ENCODE results near the gene CCL18.
"Not testable (repeated sequence)": the region's sequence is repeated elsewhere in the genome, so short reads cannot be mapped to it uniquely, and the experiment has no call there.

The CCL18 gene, protein sequence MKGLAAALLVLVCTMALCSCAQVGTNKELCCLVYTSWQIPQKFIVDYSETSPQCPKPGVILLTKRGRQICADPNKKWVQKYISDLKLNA

DNA sequence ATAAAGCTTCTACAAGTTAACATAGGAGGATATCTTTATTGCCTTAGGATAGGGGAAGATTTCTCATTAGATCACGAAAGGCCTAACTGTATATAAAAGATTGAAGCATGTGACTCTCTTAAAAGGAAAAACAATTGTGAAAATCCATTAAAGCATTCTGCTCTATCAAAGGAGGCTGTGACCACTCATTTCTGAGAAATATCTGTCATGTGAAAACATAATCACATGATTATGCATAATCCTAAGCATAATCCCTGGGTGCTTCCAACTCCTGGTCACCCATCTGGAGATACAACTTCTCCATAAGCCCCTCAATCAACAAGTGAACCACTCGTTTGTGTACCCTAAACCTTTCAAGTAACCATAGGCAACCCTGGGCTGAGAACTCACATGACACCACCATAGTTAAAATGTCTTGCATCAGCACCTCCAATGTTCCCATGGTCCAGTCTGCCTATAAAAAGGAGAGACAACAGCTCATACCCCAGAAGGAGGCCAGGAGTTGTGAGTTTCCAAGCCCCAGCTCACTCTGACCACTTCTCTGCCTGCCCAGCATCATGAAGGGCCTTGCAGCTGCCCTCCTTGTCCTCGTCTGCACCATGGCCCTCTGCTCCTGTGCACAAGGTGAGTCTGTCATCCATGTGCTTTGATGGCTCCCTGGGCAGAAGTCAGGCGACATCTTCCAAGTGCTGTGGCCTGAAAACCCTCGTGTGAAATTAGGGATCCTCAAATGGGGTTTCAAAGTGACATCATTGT, at the start of gene CCL18:
TSS of gene CCL18 (plus strand) at position 487 of the 756 bp plus-strand sequence. CDS start at position 558, 71 bp downstream.
- DNase-seq: no peak

DNA sequence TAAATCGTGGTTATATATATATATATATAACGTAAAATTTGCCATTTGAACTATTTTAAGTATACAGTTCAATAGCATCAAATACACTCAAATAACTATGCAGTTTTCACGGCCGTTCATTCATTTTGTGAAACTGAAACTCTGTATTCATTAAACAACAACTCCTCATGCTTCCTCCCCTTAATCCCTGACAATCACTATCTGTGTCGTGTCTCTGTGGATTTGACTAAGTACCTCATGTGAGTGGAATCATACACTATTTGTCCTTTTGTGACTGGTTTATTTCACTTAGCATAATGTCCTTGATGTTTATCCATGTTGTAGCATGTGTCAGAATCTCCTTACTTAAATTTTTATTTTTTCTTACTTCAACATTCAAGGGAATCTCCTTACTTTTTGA, 49.1 kb upstream of the CCL18 start:
- DNase-seq: no peak

DNA sequence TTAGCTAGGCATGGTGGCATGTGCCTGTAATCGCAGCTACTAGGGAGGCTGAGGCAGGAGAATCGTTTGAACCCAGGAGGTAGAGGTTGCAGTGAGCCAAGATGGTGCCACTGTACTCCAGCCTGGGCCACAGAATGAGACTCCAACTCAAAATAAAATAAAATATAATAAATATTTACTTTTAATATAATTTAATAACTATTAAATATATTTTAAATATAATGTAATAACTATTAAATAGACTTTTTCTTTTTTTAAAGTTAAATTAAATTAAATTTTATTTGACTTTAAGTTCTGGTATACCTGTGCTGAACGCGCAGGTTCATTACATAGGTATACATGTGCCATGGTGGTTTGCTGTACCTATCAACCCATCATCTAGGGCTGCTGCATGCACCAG, 48.2 kb upstream of the CCL18 start:
- DNase-seq: not testable (repeated sequence)

DNA sequence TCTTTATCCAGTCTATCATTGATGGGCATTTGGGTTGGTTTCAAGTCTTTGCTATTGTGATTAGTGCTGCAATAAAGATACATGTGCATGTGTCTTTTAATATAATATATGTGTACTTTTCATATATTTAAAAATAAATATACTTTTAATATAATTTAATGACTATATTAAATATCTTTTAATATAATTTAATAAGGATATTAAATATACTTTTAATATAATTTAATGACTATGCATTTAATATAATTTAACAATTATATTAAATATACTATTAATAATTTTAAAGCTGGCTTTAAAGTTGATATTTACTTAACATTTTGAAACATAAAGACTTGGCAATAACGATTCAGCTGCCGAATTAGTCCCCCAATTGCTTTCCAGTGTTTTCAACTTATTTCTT, 47.5 kb upstream of the CCL18 start:
- no peak for DNase-seq

DNA sequence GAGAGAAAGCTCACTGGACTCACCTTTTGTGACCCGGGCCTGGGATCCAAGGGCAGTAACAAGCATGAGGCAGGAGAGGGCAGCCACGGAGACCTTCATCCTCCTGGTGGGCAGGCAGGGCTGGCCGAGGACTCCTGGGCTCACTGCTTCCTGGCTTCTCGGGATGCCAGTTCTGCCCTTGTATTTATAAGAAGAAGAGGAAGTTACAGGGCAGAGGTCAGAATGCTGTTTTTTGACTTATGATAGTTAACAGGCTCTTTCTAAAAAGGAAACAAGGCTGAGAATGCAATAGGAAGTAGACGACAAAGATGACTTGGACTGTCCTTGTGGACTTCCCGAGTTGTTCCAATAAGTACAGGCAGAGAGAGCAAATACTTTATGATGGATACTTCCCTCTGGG, 46.3 kb upstream of the CCL18 start, which contains the start of gene CCL23:
TSS of gene CCL23 (minus strand) at position 174 of the 400 bp plus-strand sequence. CDS start at position 99, 75 bp downstream.
- DNase-seq: peak; percentile 8

DNA sequence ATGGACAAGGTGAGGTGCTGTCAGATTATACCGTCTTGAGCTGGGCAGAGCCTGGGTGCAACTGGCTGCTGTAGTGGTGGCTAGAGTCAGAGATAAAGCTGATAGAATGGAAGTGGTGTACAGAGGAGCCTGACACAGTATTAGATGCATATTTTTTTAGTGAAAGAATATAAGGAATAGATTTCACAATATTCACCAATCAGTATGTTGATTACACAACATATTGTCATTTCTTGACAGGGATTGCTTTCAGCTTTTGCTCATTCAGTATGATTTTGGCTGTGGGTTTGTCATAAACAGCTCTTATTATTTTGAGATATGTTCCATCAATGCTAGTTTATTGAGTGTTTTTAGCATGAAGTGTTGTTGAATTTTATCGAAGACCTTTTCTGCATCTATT, 44.6 kb upstream of the CCL18 start:
- no peak for DNase-seq

DNA sequence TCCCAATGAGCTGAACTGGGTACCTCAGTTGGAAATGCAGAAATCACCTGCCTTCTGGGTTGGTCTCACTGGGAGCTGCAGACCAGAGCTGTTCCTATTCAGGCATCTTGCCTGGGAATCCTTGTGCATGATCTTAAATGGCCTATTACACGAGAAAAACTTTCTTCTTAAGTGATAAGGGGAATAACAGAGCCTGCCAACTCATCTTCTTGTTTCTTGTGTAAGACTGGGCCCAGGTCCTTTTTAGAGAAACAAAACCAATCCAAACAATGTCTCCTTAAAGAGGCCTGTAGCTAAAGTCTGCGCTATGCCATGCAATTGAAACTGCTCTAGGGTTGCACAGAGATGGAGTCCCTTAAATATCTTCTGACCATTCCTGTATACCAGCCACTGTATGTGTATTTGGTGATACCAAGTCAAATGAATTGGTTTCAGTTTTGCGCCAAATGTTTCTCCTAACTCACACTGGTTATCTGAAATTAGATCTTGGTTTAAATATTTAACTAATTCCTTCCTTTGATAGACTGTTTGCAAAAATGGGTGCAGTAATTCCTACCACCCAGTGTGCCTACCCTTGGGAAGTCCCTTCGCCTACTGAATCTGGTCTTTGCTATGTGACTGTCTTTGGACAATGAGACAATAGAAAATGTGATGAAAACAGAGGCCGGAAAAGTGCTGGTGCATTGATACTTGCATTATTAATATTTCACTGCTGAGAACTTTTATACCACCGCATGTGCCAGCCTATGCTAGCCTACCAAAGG, 39.8 kb upstream of the CCL18 start:
- no peak for DNase-seq

DNA sequence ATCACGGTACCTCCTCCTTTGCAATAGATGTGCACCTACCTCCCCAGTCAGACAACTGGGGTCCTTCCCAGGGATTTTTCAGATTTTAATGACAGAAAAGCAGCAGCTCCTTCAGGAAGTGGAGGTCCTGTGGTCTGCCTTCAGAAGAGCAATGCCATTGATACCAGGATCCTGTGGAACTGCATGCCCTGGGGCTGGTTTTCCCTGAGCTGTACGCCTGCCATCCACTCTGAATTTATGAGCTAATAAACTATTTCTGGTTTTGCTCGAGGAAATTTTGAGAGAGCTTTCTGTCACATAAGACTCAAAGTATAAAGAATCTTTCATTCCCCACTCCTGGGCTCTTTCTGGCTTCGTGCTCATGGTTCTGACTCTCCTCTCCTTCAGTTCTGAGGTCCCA, 36.3 kb upstream of the CCL18 start:
- DNase-seq: no peak

DNA sequence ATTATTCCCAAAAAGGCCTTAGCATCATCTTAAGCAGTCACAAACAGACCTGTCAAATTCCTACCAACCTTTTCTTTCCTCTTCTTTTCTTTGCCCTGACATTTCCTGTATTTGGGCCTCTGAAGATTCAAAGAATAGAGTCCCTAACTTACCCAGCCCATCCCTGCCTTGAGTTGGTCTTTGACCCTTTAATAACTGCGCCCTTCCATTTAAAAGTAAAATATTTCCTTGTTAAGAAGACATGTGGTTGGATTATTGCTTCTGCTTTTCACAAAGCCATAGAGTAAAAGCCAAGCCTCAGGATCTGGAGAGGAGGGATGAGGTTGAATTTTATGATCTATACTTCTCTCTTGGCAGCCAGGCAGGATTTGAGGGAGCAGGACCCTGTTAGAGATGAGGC, 33.1 kb upstream of the CCL18 start:
- DNase-seq: no peak

DNA sequence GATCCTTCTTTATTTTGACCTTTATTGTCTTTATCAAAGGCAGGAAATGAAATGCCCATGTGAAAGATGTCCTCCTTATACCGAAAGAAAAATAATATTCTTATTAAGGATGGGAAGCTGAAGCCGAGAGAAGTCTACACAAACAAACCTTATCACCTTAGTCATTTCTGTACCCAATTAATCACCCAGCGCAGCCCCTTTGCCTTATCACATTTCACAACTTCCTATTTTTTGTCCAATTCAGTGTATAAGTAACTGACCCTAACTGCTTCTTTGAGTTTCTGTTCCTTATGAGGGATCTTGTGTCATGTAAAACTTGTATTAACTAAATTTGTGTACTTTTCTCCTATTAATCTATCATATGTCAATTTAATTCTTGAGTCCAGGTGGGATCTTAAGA, 29.9 kb upstream of the CCL18 start:
- DNase-seq: peak; percentile 85

DNA sequence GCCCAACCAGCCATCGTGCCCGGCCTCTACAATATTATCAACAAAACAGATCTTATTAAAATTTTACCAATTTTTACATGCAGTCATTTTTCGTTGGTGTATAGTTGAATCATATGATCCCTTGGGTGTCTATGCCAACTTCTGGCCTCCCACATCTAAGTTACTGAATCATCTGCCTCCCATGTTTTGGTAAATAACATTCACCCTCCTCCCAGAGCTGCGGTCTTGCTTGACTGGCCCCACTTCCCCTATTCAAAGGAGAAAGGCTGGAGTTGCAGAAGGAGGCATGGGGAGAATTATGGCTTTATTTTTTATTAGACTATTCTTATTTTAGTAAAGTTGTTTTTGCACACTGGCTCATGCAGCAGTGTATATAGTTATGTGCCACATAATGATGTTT, 27.8 kb upstream of the CCL18 start:
- DNase-seq: no peak

DNA sequence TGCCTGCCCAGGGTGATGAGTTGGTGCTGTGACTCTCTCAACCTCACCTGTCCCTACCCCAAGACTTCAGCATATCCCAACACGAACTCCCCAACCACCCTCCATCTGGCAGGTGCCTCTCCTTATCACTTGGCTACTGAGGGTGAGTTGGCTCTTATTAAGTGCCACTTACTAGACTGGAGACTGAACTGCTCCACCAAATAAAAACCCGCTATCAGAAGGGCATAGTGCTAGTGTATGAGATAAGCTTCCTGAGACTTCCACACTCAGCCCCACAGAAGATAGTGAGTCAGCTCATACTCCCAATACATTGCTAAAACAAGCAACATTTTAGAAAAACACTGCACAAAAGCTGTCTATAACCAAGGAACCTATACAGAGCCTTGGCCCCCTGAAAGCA, 16.0 kb upstream of the CCL18 start:
- DNase-seq: peak; percentile 41

DNA sequence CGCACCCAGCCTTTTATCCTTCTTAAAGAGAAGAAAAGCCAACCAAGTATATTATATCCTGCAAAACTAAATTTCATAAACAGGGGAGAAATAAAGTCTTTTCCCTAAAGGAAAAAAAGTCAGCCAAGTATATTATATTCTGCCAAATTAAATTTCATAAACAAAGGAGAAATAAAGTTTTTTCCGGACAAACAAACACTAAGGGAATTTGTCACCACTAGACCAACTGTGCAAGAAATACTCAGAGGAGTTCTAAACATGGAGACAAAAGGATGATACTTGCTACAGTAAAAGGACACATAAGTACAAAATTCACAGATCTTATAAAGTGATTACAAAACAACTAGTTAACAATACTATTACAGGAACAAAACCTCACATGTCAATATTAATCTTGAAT, 14.4 kb upstream of the CCL18 start:
- DNase-seq: no peak

DNA sequence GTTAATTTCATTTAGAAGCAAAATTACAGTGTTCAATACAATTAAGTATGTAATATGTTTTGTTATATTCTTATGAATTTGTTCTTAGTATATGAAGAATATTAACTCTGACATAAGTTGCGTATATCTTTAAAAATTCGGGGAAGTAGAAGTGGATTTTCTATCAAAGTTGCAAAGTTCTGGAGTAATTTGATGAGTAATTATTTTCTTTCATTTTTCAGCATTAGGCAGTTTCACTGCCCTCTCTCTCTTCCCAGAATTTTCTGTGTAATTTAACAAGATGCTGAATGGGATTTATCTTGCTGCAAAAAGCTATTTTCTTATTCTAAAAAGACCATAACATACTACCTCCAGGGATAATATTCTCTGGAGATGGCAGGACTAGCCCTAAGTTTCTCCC, 8.9 kb upstream of the CCL18 start:
- DNase-seq: no peak

DNA sequence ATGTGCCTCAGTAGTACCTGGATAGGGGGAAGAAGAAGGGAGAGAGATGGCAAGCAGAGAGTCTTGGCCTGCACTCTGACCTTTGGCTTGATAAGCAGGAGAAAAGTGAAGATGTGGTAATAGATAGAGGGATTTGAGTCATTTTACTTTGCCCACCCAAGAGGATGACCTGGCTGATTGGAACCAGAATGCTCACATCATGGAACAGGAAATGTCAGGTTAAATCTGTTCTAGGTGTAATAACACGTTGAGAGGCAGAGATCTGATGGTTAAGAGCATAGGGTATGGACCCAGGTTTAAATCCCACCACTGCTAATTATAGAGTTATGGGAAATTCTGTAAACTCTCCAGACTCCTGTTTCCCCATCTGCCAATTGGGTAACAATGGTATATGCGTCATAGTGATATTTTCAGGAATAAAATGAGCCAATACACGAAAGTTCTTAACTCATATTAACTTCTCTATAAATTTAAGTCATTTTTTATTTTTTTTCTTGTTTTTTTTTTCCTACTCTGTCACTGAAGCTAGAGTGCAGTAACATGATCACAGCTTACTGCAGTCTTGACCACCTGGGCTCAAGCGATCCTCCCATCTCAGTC, 8.1 kb upstream of the CCL18 start:
- no peak for DNase-seq

DNA sequence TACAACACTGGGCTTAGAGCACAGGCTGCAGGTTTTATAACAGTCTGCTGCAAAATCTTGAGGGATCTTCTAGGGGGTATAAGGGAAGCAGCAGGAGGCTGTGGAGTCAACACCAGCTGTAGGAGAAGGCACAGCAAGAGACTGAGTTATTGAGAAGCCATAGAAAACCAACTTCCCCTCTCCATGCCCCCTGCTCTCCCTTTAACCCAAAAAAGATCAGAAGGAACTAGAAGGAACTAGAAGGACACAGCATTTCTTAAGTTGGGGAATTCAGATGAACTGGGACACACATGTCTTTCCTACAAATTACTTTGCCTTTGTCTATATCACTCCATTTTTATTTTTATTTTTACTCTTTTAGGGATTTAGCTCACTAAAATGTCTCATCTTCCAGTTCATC, 6.2 kb upstream of the CCL18 start:
- no peak for DNase-seq

DNA sequence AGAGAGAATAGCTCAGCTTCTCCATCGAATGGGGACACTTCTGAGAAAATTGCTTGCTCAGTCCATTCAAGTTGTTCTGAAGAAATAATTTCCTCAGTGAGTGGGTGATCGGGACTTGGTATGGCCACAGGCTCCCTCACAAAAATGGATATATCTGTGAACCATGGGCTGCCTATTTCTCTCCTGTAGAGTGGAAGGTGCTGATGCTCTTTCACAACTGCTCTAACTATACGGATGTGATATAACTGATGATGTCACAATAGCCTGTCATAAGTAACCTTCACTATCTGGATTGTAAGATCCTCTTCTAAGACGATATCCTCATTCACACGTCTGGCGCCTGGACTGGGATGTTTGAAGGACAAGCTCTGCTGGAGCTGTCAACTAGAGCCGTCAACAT, 4.7 kb upstream of the CCL18 start:
- no peak for DNase-seq

DNA sequence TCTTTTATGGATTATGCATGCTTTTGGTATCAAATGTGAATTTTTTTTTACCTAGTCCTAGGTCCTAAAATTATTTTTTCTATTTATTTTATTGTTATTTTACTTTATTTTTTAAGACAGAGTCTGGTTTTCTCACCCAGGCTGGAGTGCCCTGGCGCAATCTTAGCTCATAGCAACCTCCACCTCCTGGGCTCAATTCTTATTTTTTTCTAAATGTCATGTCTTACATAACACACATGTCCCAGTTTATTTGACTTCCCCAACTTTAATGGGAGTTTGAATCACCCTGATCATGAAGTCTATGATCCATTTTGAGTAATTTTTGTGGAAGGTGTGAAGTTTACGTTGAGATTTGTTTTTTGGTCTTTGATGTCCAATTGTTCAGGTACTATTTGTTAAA, 3.3 kb upstream of the CCL18 start:
- no peak for DNase-seq

DNA sequence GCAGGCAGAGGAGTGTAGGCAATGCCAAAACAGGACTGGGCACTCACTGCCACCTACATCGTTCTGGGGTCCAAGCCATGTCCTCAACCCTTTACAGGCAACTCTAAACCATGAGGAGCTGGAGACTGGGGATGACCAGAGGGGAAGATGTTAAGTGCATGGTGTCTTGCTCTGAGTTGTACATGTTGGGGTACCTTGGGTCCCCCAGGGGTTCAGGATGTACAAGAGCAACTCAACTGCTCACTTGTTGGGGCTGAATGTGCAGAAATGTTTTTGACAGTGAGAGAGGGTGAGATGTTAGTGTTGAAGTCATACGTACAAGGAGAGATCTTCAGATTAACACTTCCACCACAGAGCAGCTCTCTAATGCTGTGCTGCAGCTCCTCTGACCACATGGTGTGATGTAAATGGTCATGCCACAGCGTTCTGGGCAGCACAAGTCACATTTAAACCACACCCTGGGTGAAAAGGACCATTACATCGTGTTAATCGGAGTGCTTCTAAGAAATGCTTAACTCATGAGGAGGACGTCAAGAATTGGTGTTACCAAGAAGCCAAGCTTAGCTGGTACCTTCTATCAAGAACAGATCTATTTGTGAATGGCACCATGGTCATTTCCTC, 2.4 kb downstream of the CCL18 start:
- DNase-seq: peak; percentile 29

DNA sequence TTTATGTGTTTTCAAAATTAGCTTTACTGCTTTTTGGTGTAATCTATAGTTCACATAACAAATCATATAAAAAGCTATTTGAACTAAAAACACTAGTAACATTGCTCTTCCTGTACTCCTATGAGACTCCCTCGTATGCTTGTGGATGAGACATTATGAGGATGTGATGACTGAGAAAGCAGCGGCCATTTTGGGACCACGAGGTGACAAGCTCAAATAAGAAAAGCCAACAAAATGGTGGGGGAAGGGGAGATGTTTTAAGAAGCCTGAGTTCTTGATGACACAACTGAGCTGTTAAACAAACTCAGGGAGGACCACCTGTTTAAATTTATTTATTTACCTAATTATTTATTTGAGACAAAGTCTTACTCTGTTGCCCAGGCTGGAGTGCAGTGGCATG, 4.5 kb downstream of the CCL18 start:
- DNase-seq: no peak

DNA sequence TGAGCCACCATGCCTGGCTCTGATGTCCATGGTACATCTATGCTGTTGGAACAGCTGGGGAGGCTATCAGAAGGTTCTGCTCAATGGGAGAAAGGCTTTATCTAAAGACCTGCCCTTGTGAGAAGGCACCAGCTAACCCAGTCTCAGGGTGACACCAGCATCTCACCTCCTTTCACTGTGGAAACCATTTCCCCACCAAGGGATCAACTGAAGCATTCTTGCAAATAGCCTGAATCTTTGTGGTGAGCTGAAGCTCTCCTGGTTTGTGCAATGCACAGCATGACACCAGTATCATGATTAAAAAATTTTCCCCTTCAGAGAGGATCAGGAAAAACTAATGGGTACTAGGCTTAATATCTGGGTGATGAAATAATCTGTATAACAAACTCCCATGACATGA, 5.1 kb downstream of the CCL18 start:
- DNase-seq: no peak

DNA sequence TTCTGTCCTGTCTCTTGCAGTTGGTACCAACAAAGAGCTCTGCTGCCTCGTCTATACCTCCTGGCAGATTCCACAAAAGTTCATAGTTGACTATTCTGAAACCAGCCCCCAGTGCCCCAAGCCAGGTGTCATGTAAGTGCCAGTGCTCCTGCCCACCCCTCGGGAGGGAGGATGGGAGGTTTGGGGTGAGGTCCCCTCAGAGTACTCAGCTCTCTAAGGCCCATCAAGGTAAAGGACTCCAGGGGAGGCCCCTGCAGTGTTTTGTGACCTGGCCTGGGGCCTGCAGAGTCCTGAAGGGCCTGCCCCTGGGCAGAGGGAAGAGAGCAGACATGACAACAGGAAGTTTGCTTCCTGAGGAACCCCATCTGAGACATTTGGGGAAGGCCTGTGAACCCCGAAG, 6.4 kb downstream of the CCL18 start:
- DNase-seq: no peak

DNA sequence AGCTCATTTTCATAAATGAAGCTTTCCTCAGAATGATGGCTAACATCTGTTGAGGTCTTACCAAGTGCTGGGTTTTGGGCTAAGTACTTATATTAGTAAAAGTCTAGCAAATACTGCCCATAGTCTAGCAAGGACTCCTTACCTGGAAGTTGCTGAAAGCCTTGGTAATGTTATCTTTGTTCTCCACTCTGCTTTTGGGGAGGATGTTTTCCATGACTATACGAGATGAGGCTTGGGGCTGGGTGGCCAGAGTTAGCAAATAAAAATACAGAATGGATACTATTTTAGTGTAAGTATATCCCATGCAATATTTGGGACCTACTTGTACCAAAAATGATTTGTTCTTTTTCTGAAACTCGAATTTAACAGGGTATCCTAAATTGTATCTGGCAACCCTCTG, 7.7 kb downstream of the CCL18 start:
- no peak for DNase-seq

Data from OCI-M1 (cell line).